OCI-LY1 (cell line): ENCODE results near the gene TUBA1A.

ENCODE experiments used
- EZH2 ChIP-seq: fragments of 200-600 bp; sonication (generic), shearing (Covaris generic); IDR thresholded peaks from 2 replicates; pipeline ENCODE4 v1.8.0; 2017; ENCODE audit warnings: borderline replicate concordance, mixed run types, mild to moderate bottlenecking, antibody characterized with exemption, low read length, moderate library complexity, mixed read lengths
- TF ChIP-seq, protein P1 (sequence below): fragments of 200-600 bp; sonication (generic), shearing (Covaris generic); IDR thresholded peaks from 2 replicates; pipeline ENCODE4 v1.5.1; 2017; ENCODE audit warnings: mild to moderate bottlenecking, antibody characterized with exemption, low read length, moderate library complexity, mixed read lengths

DNA sequence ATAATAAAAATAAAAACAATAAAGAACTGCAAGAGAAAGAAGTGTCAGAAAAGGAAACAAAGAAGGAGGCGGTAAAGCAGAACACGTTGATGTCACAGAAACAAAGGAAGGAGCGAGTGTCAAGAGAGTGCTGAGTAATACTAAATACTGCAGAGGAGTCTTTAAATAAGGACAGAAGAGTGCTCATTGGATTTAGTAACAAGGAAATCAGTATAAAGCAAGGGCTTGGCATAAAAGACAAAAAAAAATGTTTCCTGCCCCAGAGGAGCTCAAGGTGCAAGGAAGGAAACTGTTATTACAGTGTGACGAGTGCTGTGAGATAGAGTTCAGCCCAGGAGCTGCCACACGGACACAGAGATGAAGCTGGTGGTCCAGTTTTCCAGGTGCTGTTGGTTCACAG is 8.4 kb upstream of the TUBA1A start:
- TF ChIP-seq, protein P1, sequence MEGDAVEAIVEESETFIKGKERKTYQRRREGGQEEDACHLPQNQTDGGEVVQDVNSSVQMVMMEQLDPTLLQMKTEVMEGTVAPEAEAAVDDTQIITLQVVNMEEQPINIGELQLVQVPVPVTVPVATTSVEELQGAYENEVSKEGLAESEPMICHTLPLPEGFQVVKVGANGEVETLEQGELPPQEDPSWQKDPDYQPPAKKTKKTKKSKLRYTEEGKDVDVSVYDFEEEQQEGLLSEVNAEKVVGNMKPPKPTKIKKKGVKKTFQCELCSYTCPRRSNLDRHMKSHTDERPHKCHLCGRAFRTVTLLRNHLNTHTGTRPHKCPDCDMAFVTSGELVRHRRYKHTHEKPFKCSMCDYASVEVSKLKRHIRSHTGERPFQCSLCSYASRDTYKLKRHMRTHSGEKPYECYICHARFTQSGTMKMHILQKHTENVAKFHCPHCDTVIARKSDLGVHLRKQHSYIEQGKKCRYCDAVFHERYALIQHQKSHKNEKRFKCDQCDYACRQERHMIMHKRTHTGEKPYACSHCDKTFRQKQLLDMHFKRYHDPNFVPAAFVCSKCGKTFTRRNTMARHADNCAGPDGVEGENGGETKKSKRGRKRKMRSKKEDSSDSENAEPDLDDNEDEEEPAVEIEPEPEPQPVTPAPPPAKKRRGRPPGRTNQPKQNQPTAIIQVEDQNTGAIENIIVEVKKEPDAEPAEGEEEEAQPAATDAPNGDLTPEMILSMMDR = no peak
- TF ChIP-seq EZH2 = no peak
